ENCODE results near the gene NSG2.

- TF ChIP-seq CTCF (IDR thresholded peaks at IDR 0.05 in 4 of 5, conservative IDR thresholded peaks at IDR 0.05 in 1 of 5) (no peak), POLR2A (IDR thresholded peaks at IDR 0.05) (no peak)
These were observed 55.8 kb downstream of the NSG2 start for GRCh38 chr5:174101195-174101730.
